Keratinocyte (primary cell): ENCODE measurements around the gene PLEKHG5. TPM values are rescaled to one million over a fixed set of nuclear protein-coding genes. Genes with fewer than 3 reads are reported as not detected.
"Not testable (repeated sequence)": the region's sequence is repeated elsewhere in the genome, so short reads cannot be mapped to it uniquely, and the experiment has no call there.

Experiments
- DNase-seq: peaks from one replicate; pipeline ENCODE4 v3.0.0-alpha.2; 2011; ENCODE audit warnings: low read depth, missing footprints, low spot score
- FAIRE-seq: peaks from 2 replicates; lab custom pipeline; 2011; peaks lifted over from hg19 to GRCh38; lab: Jason Lieb, UNC
- H2AFZ ChIP-seq: 2 replicates; pipeline ENCODE4 v1.6.0; 2012; ENCODE audit warnings: low read length, control low read depth, inconsistent platforms; ENCODE audit not compliant: control insufficient read depth
- H3K27ac ChIP-seq: 2 replicates; pipeline ENCODE4 v1.5.1; 2011; ENCODE audit warnings: low read length; ENCODE audit not compliant: control insufficient read depth, insufficient read depth
- H3K27me3 ChIP-seq: 3 replicates; pipeline ENCODE4 v1.6.0; 2011; ENCODE audit warnings: low read length; ENCODE audit not compliant: control insufficient read depth, insufficient read depth; ENCODE audit errors: extremely low read depth
- H3K36me3 ChIP-seq, 2 experiments: 2 replicates in 1 of 2; 3 replicates in 1 of 2; pipeline ENCODE4 v1.5.1; 2011; ENCODE audit warnings: low read length in 2 of 2, mild to moderate bottlenecking in 1 of 2; ENCODE audit not compliant: control insufficient read depth in 2 of 2, insufficient read depth in 2 of 2; ENCODE audit errors: extremely low read depth in 1 of 2
- H3K4me1 ChIP-seq: 3 replicates; pipeline ENCODE4 v1.5.1; 2011; ENCODE audit warnings: low read length; ENCODE audit not compliant: control insufficient read depth, insufficient read depth; ENCODE audit errors: extremely low read depth
- H3K4me2 ChIP-seq: 3 replicates; pipeline ENCODE4 v1.6.0; 2011; ENCODE audit warnings: low read depth, low read length; ENCODE audit not compliant: control insufficient read depth, insufficient read depth; ENCODE audit errors: extremely low read depth
- H3K4me3 ChIP-seq, 3 experiments: fragments of 200-600 bp in 1 of 3; sonication (generic) in 1 of 3; 2 replicates in 2 of 3; 3 replicates in 1 of 3; pipeline ENCODE4 v1.5.1; 2011 to 2016; ENCODE audit warnings: low read length in 3 of 3, mild to moderate bottlenecking in 3 of 3, control low read depth in 2 of 3, inconsistent platforms in 1 of 3, low read depth in 1 of 3, mixed read lengths in 1 of 3, mixed run types in 1 of 3, moderate library complexity in 1 of 3; ENCODE audit not compliant: control insufficient read depth in 2 of 3, insufficient read depth in 2 of 3; ENCODE audit errors: extremely low read depth in 1 of 3
- H3K79me2 ChIP-seq: 2 replicates; pipeline ENCODE4 v1.6.0; 2012; ENCODE audit warnings: low read length; ENCODE audit not compliant: control insufficient read depth, insufficient read depth
- H3K9ac ChIP-seq: 3 replicates; pipeline ENCODE4 v1.6.0; 2011; ENCODE audit warnings: low read length; ENCODE audit not compliant: control insufficient read depth, insufficient read depth; ENCODE audit errors: extremely low read depth
- H3K9me1 ChIP-seq: 3 replicates; pipeline ENCODE4 v1.6.0; 2011; ENCODE audit warnings: low read length; ENCODE audit not compliant: control insufficient read depth, insufficient read depth; ENCODE audit errors: extremely low read depth
- H3K9me3 ChIP-seq: 2 replicates; pipeline ENCODE4 v1.5.1; 2012; ENCODE audit warnings: low read depth, low read length; ENCODE audit not compliant: control insufficient read depth
- H4K20me1 ChIP-seq: 3 replicates; pipeline ENCODE4 v1.6.0; 2011; ENCODE audit warnings: low read length; ENCODE audit not compliant: control insufficient read depth, insufficient read depth; ENCODE audit errors: extremely low read depth
- CTCF ChIP-seq, 3 experiments: IDR thresholded peaks in 1 of 3; conservative IDR thresholded peaks in 1 of 3; optimal IDR thresholded peaks in 1 of 3; 2 replicates in 2 of 3; 3 replicates in 1 of 3; pipeline versions ENCODE3 to v1.5.1; 2011; ENCODE audit warnings: low read length in 3 of 3, mild to moderate bottlenecking in 3 of 3, moderate library complexity in 2 of 3, control low read depth in 1 of 3, inconsistent platforms in 1 of 3; ENCODE audit not compliant: insufficient read depth in 2 of 3; ENCODE audit errors: extremely low read depth in 1 of 3
- EZH2 ChIP-seq: IDR thresholded peaks from one replicate; pipeline ENCODE4 v1.6.1; 2012; ENCODE audit warnings: inconsistent platforms, mild to moderate bottlenecking, low read length, moderate library complexity
- dilution Hi-C: fragments of 300-500 bp; cut with MboI; formaldehyde crosslinking; loops from one replicate; pipeline ENCODE4 v1.7.0; 2020; ENCODE audit warnings: low sequenced_read_pairs; ENCODE audit not compliant: extremely low pct_ligation_motif_present
- polyA plus RNA-seq, 5 experiments: library from polyadenylated mRNA; depleted of rRNA in 3 of 5; stranded (reverse) in 3 of 5; stranded (forward) in 1 of 5; unstranded in 1 of 5; fragments of >200 nt; gene quantifications; 1 replicate in 1 of 5; 2 replicates in 3 of 5; 3 replicates in 1 of 5; pipeline versions ENCODE4 v1.2.1 to v1.2.3, GENCODE V29; 2011 to 2012; ENCODE audit warnings: missing spikeins in 2 of 5, low read depth in 1 of 5, low replicate concordance in 1 of 5

The PLEKHG5 gene
- polyA plus RNA-seq, 1 donor (not counting 4 experiments of a cell fraction or from before 2014, with no cell fraction given): 11.8 TPM

DNA sequence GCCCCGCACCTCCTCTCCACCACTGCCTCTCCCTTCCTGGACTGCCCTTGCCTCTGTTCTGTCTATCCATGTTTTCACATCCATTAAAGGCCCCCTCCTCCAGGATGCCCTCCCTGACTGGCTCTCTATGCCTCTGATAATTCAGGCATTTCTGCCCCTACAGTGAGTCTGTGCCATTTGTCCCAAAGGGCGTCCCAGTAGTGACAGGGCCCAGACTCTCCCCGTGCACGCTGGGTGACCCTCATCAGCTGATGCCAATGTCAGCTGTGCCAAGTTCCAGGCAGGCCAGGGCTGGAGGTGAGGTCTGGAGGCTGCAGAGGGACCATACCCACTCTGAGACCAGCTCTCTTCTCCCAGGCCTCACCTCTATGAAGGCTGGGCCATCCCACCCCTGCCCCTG is 3.2 kb upstream of the PLEKHG5 start:
- Histone ChIP-seq H3K27ac (no peak overlapping the region), H4K20me1 (no peaks in the 10 kb centered on the region), H3K9ac (no peak overlapping the region), H2AFZ (no peak overlapping the region), H3K79me2 (no peaks in the 10 kb centered on the region), H3K9me3 (no peaks in the 10 kb centered on the region), H3K9me1 (no peaks in the 10 kb centered on the region), H3K27me3 (no peaks in the 10 kb centered on the region), H3K36me3 (peaks cover 0 to 2% of the 10 kb centered on the region in 2 experiments), H3K4me3 (no peak overlapping the region), H3K4me2 (no peak overlapping the region), H3K4me1 (peaks cover 38% of the 10 kb centered on the region)
- FAIRE-seq (no peak), DNase-seq (no peak)
- dilution Hi-C loops: no loop called here
- TF ChIP-seq CTCF (optimal IDR thresholded peaks at IDR 0.05 in 1 of 3, IDR thresholded peaks at IDR 0.05 in 1 of 3, conservative IDR thresholded peaks at IDR 0.05 in 1 of 3; ENCODE audit: extremely low read depth in 1 of 3, insufficient read depth in 2 of 3, low read length in 3 of 3) (no peak), EZH2 (no peak)

DNA sequence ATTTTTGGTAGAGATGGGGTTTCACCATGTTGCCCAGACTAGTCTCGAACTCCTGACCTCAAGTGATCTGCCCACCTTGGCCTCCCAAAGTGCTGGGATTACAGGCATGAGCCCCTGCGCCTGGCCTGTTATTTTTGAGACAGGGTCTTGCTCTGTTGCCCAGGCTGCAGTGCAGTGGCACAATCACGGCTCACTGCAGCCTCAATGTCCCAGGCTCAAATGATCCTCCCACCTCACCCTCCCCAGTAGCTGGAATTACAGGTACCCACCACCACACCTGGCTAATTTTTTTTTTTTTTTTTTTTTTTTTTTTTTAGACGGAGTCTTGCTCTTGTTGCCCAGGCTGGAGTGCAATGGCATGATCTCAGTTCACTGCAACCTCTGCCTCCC is 2.4 kb upstream of the PLEKHG5 start:
- DNase-seq, H3K27ac ChIP-seq, H3K4me3 ChIP-seq, H3K27me3 ChIP-seq, H4K20me1 ChIP-seq, H3K9me1 ChIP-seq, H3K36me3 ChIP-seq, H3K9me3 ChIP-seq, H2AFZ ChIP-seq, FAIRE-seq, H3K9ac ChIP-seq, H3K79me2 ChIP-seq, dilution Hi-C loops, H3K4me2 ChIP-seq: not testable (repeated sequence)
- H3K4me1 ChIP-seq: peaks cover 45% of the 10 kb centered on the region

DNA sequence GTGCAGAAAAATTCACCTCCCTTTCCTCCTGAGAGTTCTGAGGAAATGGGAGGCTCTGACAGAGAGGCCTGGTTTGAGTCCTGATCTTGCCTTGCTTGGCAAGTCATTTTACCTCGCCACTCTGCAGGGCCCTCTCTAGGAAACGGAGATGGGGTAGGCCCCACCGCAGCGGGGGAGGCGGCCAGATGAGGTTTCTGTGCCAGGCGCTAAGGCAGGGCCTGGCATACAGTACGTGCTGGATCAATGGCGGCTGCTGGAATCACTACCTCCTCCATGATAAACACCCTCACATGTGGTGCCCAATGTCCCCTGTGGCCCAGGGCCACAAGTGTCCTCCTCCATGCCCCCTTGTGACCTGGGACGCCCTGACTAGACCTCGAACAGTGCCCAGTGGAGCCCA is 499 bp upstream of the PLEKHG5 start:
- TF ChIP-seq EZH2 (no peak), CTCF (optimal IDR thresholded peaks at IDR 0.05 in 1 of 3, IDR thresholded peaks at IDR 0.05 in 1 of 3, conservative IDR thresholded peaks at IDR 0.05 in 1 of 3; ENCODE audit: extremely low read depth in 1 of 3, insufficient read depth in 2 of 3, low read length in 3 of 3) (no peak)
- peak overlapping the region; percentile 100 for H3K27ac ChIP-seq
- H3K27me3 ChIP-seq: no peaks in the 10 kb centered on the region
- H3K9ac ChIP-seq: peak overlapping the region; percentile 100
- H2AFZ ChIP-seq: peak overlapping the region; percentile 41
- no peak for DNase-seq
- no peaks in the 10 kb centered on the region for H3K9me1 ChIP-seq
- peak overlapping the region in 2 of 3 experiments; percentile 87 to 94 for H3K4me3 ChIP-seq
- dilution Hi-C loops: no loop called here
- H4K20me1 ChIP-seq: no peaks in the 10 kb centered on the region
- H3K36me3 ChIP-seq: peaks cover 4 to 10% of the 10 kb centered on the region in 2 experiments
- H3K79me2 ChIP-seq: peaks cover 9% of the 10 kb centered on the region
- peak overlapping the region; percentile 99 for H3K4me2 ChIP-seq
- peaks cover 60% of the 10 kb centered on the region for H3K4me1 ChIP-seq
- H3K9me3 ChIP-seq: no peaks in the 10 kb centered on the region
- peak; percentile 9 for FAIRE-seq
